BLaER1 treated with 17β-estradiol and CSF1 and Interleukin-3, amounts not matched to agents 10 nM and 100 nM (cell line): ENCODE data around the gene TPRG1L.
"Not testable (repeated sequence)": the region's sequence is repeated elsewhere in the genome, so short reads cannot be mapped to it uniquely, and the experiment has no call there.

ENCODE experiments used
- H3K27ac ChIP-seq, 11 experiments: shearing (Covaris generic); formaldehyde crosslinking; 2 replicates each; pipeline ENCODE4 v1.8.1; 2022
- H3K27me3 ChIP-seq, 11 experiments: shearing (Covaris generic); formaldehyde crosslinking; 2 replicates each; pipeline ENCODE4 v1.8.1; 2022
- H3K36me3 ChIP-seq, 11 experiments: shearing (Covaris generic); formaldehyde crosslinking; 2 replicates each; pipeline ENCODE4 v1.8.1; 2022
- H3K4me1 ChIP-seq, 10 experiments: shearing (Covaris generic); formaldehyde crosslinking; 2 replicates each; pipeline ENCODE4 v1.8.1; 2022
- H3K4me2 ChIP-seq, 11 experiments: shearing (Covaris generic); formaldehyde crosslinking; 2 replicates each; pipeline ENCODE4 v1.8.1; 2022
- H3K4me3 ChIP-seq, 10 experiments: shearing (Covaris generic); formaldehyde crosslinking; 2 replicates each; pipeline ENCODE4 v1.8.1; 2022
- H3K9ac ChIP-seq, 11 experiments: shearing (Covaris generic); formaldehyde crosslinking; 2 replicates each; pipeline ENCODE4 v1.8.1; 2022
- H3K9me3 ChIP-seq, 11 experiments: shearing (Covaris generic); formaldehyde crosslinking; replicated peaks in 1 of 11; 2 replicates each; pipeline ENCODE4 v1.8.1; 2022
- H4K20me1 ChIP-seq, 11 experiments: shearing (Covaris generic); formaldehyde crosslinking; 2 replicates each; pipeline ENCODE4 v1.8.1; 2022
- Cebpa-rat ChIP-seq, 11 experiments: shearing (Covaris generic); IDR thresholded peaks; 2 replicates each; pipeline ENCODE4 v1.8.1; 2022

The TPRG1L gene

GRCh38 chr1:3624200-3625136 lies at the start of gene TPRG1L:
Gene TPRG1L, plus strand, starts transcription at chr1:3625015. Its CDS starts 58 bp downstream, at chr1:3625073.
- Histone ChIP-seq H3K4me2 (peak within 1 kb of the TSS; percentile 96 to 100 (median 99)), H3K9me3 (no peaks in the 10 kb centered on the region), H3K27me3 (peaks cover 4 to 27% (median 23%) of the 10 kb centered on the region in 11 experiments; a peak in 21 of 22 replicates), H3K4me1 (peaks cover 41 to 50% (median 46%) of the 10 kb centered on the region in 10 experiments), H3K9ac (peak within 1 kb of the TSS; percentile 69 to 86 (median 79)), H4K20me1 (peaks cover 0 to 38% (median 8%) of the 10 kb centered on the region in 11 experiments; a peak in 9 of 22 replicates), H3K36me3 (peaks cover 22 to 32% (median 29%) of the 10 kb centered on the region in 11 experiments), H3K4me3 (peak within 1 kb of the TSS; percentile 76 to 98 (median 89)), H3K27ac (peak within 1 kb of the TSS; percentile 14 to 75 (median 59); a peak in 21 of 22 replicates)
- TF ChIP-seq Cebpa-rat (IDR thresholded peaks at IDR 0.05) = peak in 2 of 11 experiments; percentile 20 to 56; a peak in 2 of 22 replicates

- peaks cover 9 to 24% (median 14%) of the 10 kb centered on the region in 11 experiments; a peak in 21 of 22 replicates for H3K9me3 ChIP-seq
- H3K36me3 ChIP-seq = peaks cover 0 to 61% (median 38%) of the 10 kb centered on the region in 11 experiments; a peak in 16 of 22 replicates
- peaks cover 0 to 33% (median 20%) of the 10 kb centered on the region in 11 experiments; a peak in 19 of 22 replicates for H3K27me3 ChIP-seq
- H3K4me1 ChIP-seq = peaks cover 39 to 70% (median 61%) of the 10 kb centered on the region in 10 experiments
- H3K27ac ChIP-seq, H3K4me3 ChIP-seq, H3K9ac ChIP-seq: not testable (repeated sequence)
- H4K20me1 ChIP-seq = peaks cover 0 to 95% (median 59%) of the 10 kb centered on the region in 11 experiments; a peak in 16 of 22 replicates
- peak overlapping the region in 6 of 11 experiments; percentile 95 to 99 (median 98); a peak in 5 of 22 replicates for H3K4me2 ChIP-seq
Measured at GRCh38 chr1:3575515-3575914, 49.3 kb upstream of the TPRG1L start.

- Histone ChIP-seq H3K9ac (no peak overlapping the region), H3K4me3 (no peak overlapping the region), H3K9me3 (peaks cover 9 to 24% (median 14%) of the 10 kb centered on the region in 11 experiments; a peak in 21 of 22 replicates), H4K20me1 (peaks cover 0 to 94% (median 54%) of the 10 kb centered on the region in 11 experiments; a peak in 16 of 22 replicates), H3K27ac (no peak overlapping the region), H3K4me2 (peak overlapping the region in 8 of 11 experiments; percentile 95 to 100 (median 98); a peak in 16 of 22 replicates), H3K36me3 (peaks cover 0 to 61% (median 38%) of the 10 kb centered on the region in 11 experiments; a peak in 16 of 22 replicates), H3K4me1 (peaks cover 41 to 70% (median 61%) of the 10 kb centered on the region in 10 experiments), H3K27me3 (peaks cover 0 to 30% (median 20%) of the 10 kb centered on the region in 11 experiments; a peak in 19 of 22 replicates)
- TF ChIP-seq Cebpa-rat (IDR thresholded peaks at IDR 0.05) = no peak
Measured at GRCh38 chr1:3575993-3576392, 48.8 kb upstream of the TPRG1L start.

GRCh38 chr1:3577300-3577699 lies 47.5 kb upstream of the TPRG1L start:
- Histone ChIP-seq H3K36me3 (peaks cover 0 to 48% (median 27%) of the 10 kb centered on the region in 11 experiments; a peak in 16 of 22 replicates), H3K4me3 (peak overlapping the region in 6 of 10 experiments; percentile 30 to 50 (median 40); a peak in 9 of 20 replicates), H3K9me3 (peaks cover 9 to 24% (median 14%) of the 10 kb centered on the region in 11 experiments; a peak in 21 of 22 replicates), H3K27ac (peak overlapping the region in 8 of 11 experiments; percentile 65 to 85 (median 76); a peak in 15 of 22 replicates), H3K27me3 (peaks cover 0 to 30% (median 20%) of the 10 kb centered on the region in 11 experiments; a peak in 19 of 22 replicates), H3K9ac (peak overlapping the region in 8 of 11 experiments; percentile 46 to 73 (median 60); a peak in 13 of 22 replicates), H3K4me1 (peaks cover 50 to 73% (median 65%) of the 10 kb centered on the region in 10 experiments), H4K20me1 (peaks cover 0 to 93% (median 42%) of the 10 kb centered on the region in 11 experiments; a peak in 17 of 22 replicates), H3K4me2 (peak overlapping the region; percentile 73 to 100 (median 95))
- TF ChIP-seq Cebpa-rat (IDR thresholded peaks at IDR 0.05) = no peak

- Histone ChIP-seq H3K4me1 (peaks cover 54 to 79% (median 71%) of the 10 kb centered on the region in 10 experiments), H3K27me3 (peaks cover 0 to 30% (median 20%) of the 10 kb centered on the region in 11 experiments; a peak in 19 of 22 replicates), H3K4me2 (peak overlapping the region; percentile 73 to 100 (median 95)), H3K36me3 (peaks cover 0 to 43% (median 21%) of the 10 kb centered on the region in 11 experiments; a peak in 16 of 22 replicates), H3K9me3 (peaks cover 9 to 24% (median 14%) of the 10 kb centered on the region in 11 experiments; a peak in 21 of 22 replicates), H3K27ac (peak overlapping the region in 9 of 11 experiments; percentile 53 to 85 (median 73); a peak in 17 of 22 replicates), H3K4me3 (peak overlapping the region in 6 of 10 experiments; percentile 30 to 50 (median 40); a peak in 10 of 20 replicates), H3K9ac (peak overlapping the region in 8 of 11 experiments; percentile 48 to 73 (median 61); a peak in 16 of 22 replicates), H4K20me1 (peaks cover 0 to 92% (median 39%) of the 10 kb centered on the region in 11 experiments; a peak in 17 of 22 replicates)
- peak in 4 of 11 experiments; percentile 37 to 78 (median 68); a peak in 5 of 22 replicates for TF ChIP-seq Cebpa-rat (IDR thresholded peaks at IDR 0.05)
Measured at GRCh38 chr1:3577711-3578432, 46.9 kb upstream of the TPRG1L start.

GRCh38 chr1:3578433-3578805 lies 46.4 kb upstream of the TPRG1L start:
- peak overlapping the region in 4 of 10 experiments; percentile 31 to 50 (median 40); a peak in 6 of 20 replicates for H3K4me3 ChIP-seq
- H4K20me1 ChIP-seq = peaks cover 0 to 88% (median 34%) of the 10 kb centered on the region in 11 experiments; a peak in 17 of 22 replicates
- H3K27ac ChIP-seq = peak overlapping the region in 9 of 11 experiments; percentile 53 to 85 (median 73); a peak in 17 of 22 replicates
- peaks cover 0 to 37% (median 17%) of the 10 kb centered on the region in 11 experiments; a peak in 14 of 22 replicates for H3K36me3 ChIP-seq
- peak overlapping the region; percentile 73 to 100 (median 95) for H3K4me2 ChIP-seq
- peak overlapping the region in 8 of 11 experiments; percentile 48 to 73 (median 61); a peak in 14 of 22 replicates for H3K9ac ChIP-seq
- H3K27me3 ChIP-seq = peaks cover 0 to 30% (median 20%) of the 10 kb centered on the region in 11 experiments; a peak in 19 of 22 replicates
- peaks cover 54 to 82% (median 75%) of the 10 kb centered on the region in 10 experiments for H3K4me1 ChIP-seq
- 0 out of 22 replicates have a peak, but pooled peaks of 1 of the 11 experiments have one; percentile 3 for TF ChIP-seq Cebpa-rat (IDR thresholded peaks at IDR 0.05)
- H3K9me3 ChIP-seq = peaks cover 9 to 24% (median 14%) of the 10 kb centered on the region in 11 experiments; a peak in 21 of 22 replicates

GRCh38 chr1:3578906-3579305 lies 45.9 kb upstream of the TPRG1L start:
- Histone ChIP-seq H3K4me2 (peak overlapping the region; percentile 73 to 100 (median 95)), H4K20me1 (peaks cover 0 to 84% (median 29%) of the 10 kb centered on the region in 11 experiments; a peak in 17 of 22 replicates), H3K4me1 (peaks cover 54 to 80% (median 76%) of the 10 kb centered on the region in 10 experiments), H3K9me3 (peaks cover 9 to 24% (median 16%) of the 10 kb centered on the region in 11 experiments; a peak in 21 of 22 replicates), H3K27me3 (peaks cover 0 to 30% (median 20%) of the 10 kb centered on the region in 11 experiments; a peak in 19 of 22 replicates), H3K4me3 (peak overlapping the region in 3 of 10 experiments; percentile 31 to 50 (median 38); a peak in 5 of 20 replicates), H3K27ac (peak overlapping the region in 8 of 11 experiments; percentile 64 to 85 (median 76); a peak in 17 of 22 replicates), H3K9ac (peak overlapping the region in 8 of 11 experiments; percentile 48 to 73 (median 61); a peak in 13 of 22 replicates), H3K36me3 (peaks cover 0 to 32% (median 17%) of the 10 kb centered on the region in 11 experiments; a peak in 14 of 22 replicates)
- no peak for TF ChIP-seq Cebpa-rat (IDR thresholded peaks at IDR 0.05)
